Lung (tissue), 12 donors: ENCODE results near the gene ANKS1B. TPM values are rescaled to one million over a fixed set of nuclear protein-coding genes. Genes with fewer than 3 reads are reported as not detected.

Experiments used
- ATAC-seq: fragments of 200-7000 bp; cut with Tn5 transposase; one replicate; pipeline ENCODE4 v1.9.1; 2020; ENCODE audit warnings: moderate number of reproducible peaks; ENCODE audit not compliant: insufficient read depth, low FRiP score
- DNase-seq, 3 donors: peaks; one replicate each; pipeline ENCODE4 v3.0.0-alpha.2; 2013 to 2017
- H3K27ac ChIP-seq, 2 donors: one replicate each; pipeline ENCODE4 v1.5.1; 2013; ENCODE audit warnings: mild to moderate bottlenecking in 2 of 2, moderate library complexity in 2 of 2, control low read depth in 1 of 2, inconsistent platforms in 1 of 2, low read depth in 1 of 2, low read length in 1 of 2
- H3K27me3 ChIP-seq, 3 donors: one replicate each; pipeline ENCODE4 v1.5.1; 2013; ENCODE audit warnings: low read length in 2 of 3; ENCODE audit not compliant: control insufficient read depth in 3 of 3, insufficient read depth in 3 of 3
- H3K36me3 ChIP-seq, 4 donors: one replicate each; pipeline ENCODE4 v1.5.1; 2013; ENCODE audit warnings: low read length in 4 of 4, mild to moderate bottlenecking in 1 of 4, moderate library complexity in 1 of 4; ENCODE audit not compliant: control insufficient read depth in 4 of 4, insufficient read depth in 4 of 4
- H3K4me1 ChIP-seq, 5 donors: one replicate each; pipeline ENCODE4 v1.5.1; 2013; ENCODE audit warnings: low read length in 5 of 5, mild to moderate bottlenecking in 2 of 5, moderate library complexity in 1 of 5; ENCODE audit not compliant: control insufficient read depth in 5 of 5, insufficient read depth in 5 of 5
- H3K4me3 ChIP-seq: one replicate; pipeline ENCODE4 v1.5.1; 2013; ENCODE audit warnings: mild to moderate bottlenecking, control low read depth, moderate library complexity
- H3K9ac ChIP-seq, 2 donors: one replicate each; pipeline ENCODE4 v1.5.1; 2013; ENCODE audit warnings: low read length in 2 of 2, control low read depth in 1 of 2; ENCODE audit not compliant: insufficient read depth in 1 of 2
- H3K9me3 ChIP-seq, 4 donors: one replicate each; pipeline ENCODE4 v1.5.1; 2013; ENCODE audit warnings: low read length in 3 of 4, mild to moderate bottlenecking in 1 of 4, moderate library complexity in 1 of 4; ENCODE audit not compliant: control insufficient read depth in 4 of 4, insufficient read depth in 3 of 4
- CTCF ChIP-seq: IDR thresholded peaks from 2 replicates; pipeline ENCODE4 v1.5.1; 2012; ENCODE audit warnings: mild to moderate bottlenecking; ENCODE audit errors: control extremely low read depth, extremely low read depth
- WGBS, 2 donors: extraction: QIAGEN DNeasy Blood & Tissue Kit; methylation state at CpG; one replicate each; pipeline ENCODE4 v1.1.7; 2013; 5-methylcytosine and 5-hydroxymethylcytosine counted together
- polyA plus RNA-seq, 2 donors: library from polyadenylated mRNA; stranded (reverse); fragments of 200-250 nt; gene quantifications; one replicate each; pipeline ENCODE4 v1.2.1, GENCODE V29; 2013
- total RNA-seq, 2 donors: library from RNA; depleted of rRNA in 1 of 2; stranded (reverse); fragments of >200 nt in 1 of 2; gene quantifications; one replicate each; pipeline ENCODE4 v1.2.1, GENCODE V29; 2014 to 2021
- donor health status: control.
- donor health status: control.
- donor health status: Bipolar disorder and iron deficiency.
- donor health status: healthy.
- donor health status: DM: yes; HTN: yes; CAD: no.

ANKS1B gene
- total and polyA plus RNA-seq, 4 donors: 0.32 to 10.3 (median 3.7) TPM

- Histone ChIP-seq H3K4me1 (peaks cover 0 to 5% (median 0%) of the 10 kb centered on the region in 5 donors), H3K36me3 (no peaks in the 10 kb centered on the region), H3K9ac (no peak overlapping the region), H3K9me3 (no peaks in the 10 kb centered on the region), H3K27me3 (peaks cover 0 to 3% (median 0%) of the 10 kb centered on the region in 3 donors), H3K27ac (no peak overlapping the region), H3K4me3 (no peak overlapping the region)
- DNase-seq (no peak), ATAC-seq (no peak)
- WGBS, 2 donors: 89 to 93% methylated on average over 11 of the region's 11 CpGs
- TF ChIP-seq CTCF: no peak
These were observed 930.9 kb downstream of the ANKS1B start for GRCh38 chr12:99053616-99054362.

GRCh38 chr12:99049774-99050173 is 935.0 kb downstream of the ANKS1B start:
- H3K4me1 ChIP-seq: peaks cover 0 to 12% (median 0%) of the 10 kb centered on the region in 5 donors
- ATAC-seq (no peak), DNase-seq (peak in 1 of 3 donors; percentile 32)
- no peaks in the 10 kb centered on the region for H3K27me3 ChIP-seq
- H3K27ac ChIP-seq: no peak overlapping the region
- WGBS, 2 donors: 33 to 48% methylated on average over 3 of the region's 3 CpGs
- TF ChIP-seq CTCF: no peak
- no peak overlapping the region for H3K9ac ChIP-seq
- H3K36me3 ChIP-seq: no peaks in the 10 kb centered on the region
- H3K9me3 ChIP-seq: peaks cover 0 to 8% (median 1%) of the 10 kb centered on the region in 4 donors
- no peak overlapping the region for H3K4me3 ChIP-seq

- TF ChIP-seq CTCF: no peak
- 84 to 95% methylated on average over 2 of the region's 2 CpGs for WGBS, 2 donors
- DNase-seq: no peak
- Histone ChIP-seq H3K27ac (no peak overlapping the region), H3K4me3 (no peak overlapping the region), H3K4me1 (peaks cover 0 to 44% (median 0%) of the 10 kb centered on the region in 5 donors), H3K36me3 (no peaks in the 10 kb centered on the region), H3K27me3 (no peaks in the 10 kb centered on the region), H3K9ac (no peak overlapping the region), H3K9me3 (peaks cover 0 to 8% (median 1%) of the 10 kb centered on the region in 4 donors)
- no peak for ATAC-seq
These were observed 939.6 kb downstream of the ANKS1B start for GRCh38 chr12:99045158-99045557.
